ENCODE data around the gene GAGE12F.
"Not testable (repeated sequence)": the region's sequence is repeated elsewhere in the genome, so short reads cannot be mapped to it uniquely, and the experiment has no call there.

Gene GAGE12F

GRCh38 chrX:49560542-49560941 is at the start of gene GAGE12F:
Gene GAGE12F (plus strand): TSS chrX:49560842. CDS start chrX:49561997, 1,155 bp downstream.
- DNase-seq = not testable (repeated sequence)

- not testable (repeated sequence) for DNase-seq
Observed at GRCh38 chrX:49531877-49532276, 28.8 kb upstream of the GAGE12F start, which contains the start of gene GAGE12C. Gene GAGE12C (plus strand): TSS chrX:49532177. CDS start chrX:49533332, 1,155 bp downstream.

- not testable (repeated sequence) for DNase-seq
Observed at GRCh38 chrX:49541433-49541832, 19.2 kb upstream of the GAGE12F start, which contains the start of gene GAGE12D. Gene GAGE12D (plus strand): TSS chrX:49541733. CDS start chrX:49542888, 1,155 bp downstream.

- not testable (repeated sequence) for DNase-seq
Observed at GRCh38 chrX:49550989-49551388, 9.7 kb upstream of the GAGE12F start, which contains the start of gene GAGE12E. Gene GAGE12E (plus strand): TSS chrX:49551289. CDS start chrX:49552444, 1,155 bp downstream.

GRCh38 chrX:49568728-49569127 is 8.1 kb downstream of the GAGE12F start:
- DNase-seq = not testable (repeated sequence)

- not testable (repeated sequence) for DNase-seq
Observed at GRCh38 chrX:49569152-49569551, 8.5 kb downstream of the GAGE12F start.

GRCh38 chrX:49570100-49570499 is 9.5 kb downstream of the GAGE12F start, which contains the start of gene GAGE12G:
Gene GAGE12G (plus strand): TSS chrX:49570400. CDS start chrX:49571555, 1,155 bp downstream.
- DNase-seq = not testable (repeated sequence)

- DNase-seq = not testable (repeated sequence)
Observed at GRCh38 chrX:49579649-49580048, 19.0 kb downstream of the GAGE12F start, which contains the start of gene GAGE12H. Gene GAGE12H (plus strand): TSS chrX:49579949. CDS start chrX:49581104, 1,155 bp downstream.

- DNase-seq = not testable (repeated sequence)
Observed at GRCh38 chrX:49589196-49589595, 28.6 kb downstream of the GAGE12F start, which contains the start of gene GAGE2A. Gene GAGE2A (plus strand): TSS chrX:49589496. CDS start chrX:49590651, 1,155 bp downstream.

GRCh38 chrX:49589769-49590478 is 29.3 kb downstream of the GAGE12F start:
- not testable (repeated sequence) for DNase-seq

- DNase-seq = not testable (repeated sequence)
Observed at GRCh38 chrX:49590488-49590887, 29.8 kb downstream of the GAGE12F start.

- not testable (repeated sequence) for DNase-seq
Observed at GRCh38 chrX:49598720-49599119, 38.1 kb downstream of the GAGE12F start, which contains the start of gene GAGE1. Gene GAGE1 (plus strand): TSS chrX:49599020. CDS start chrX:49600175, 1,155 bp downstream.

GRCh38 chrX:49610718-49611310 is 50.2 kb downstream of the GAGE12F start:
- no peak for DNase-seq

Data from right hindlimb (tissue), 1 donor.